Stomach (tissue), 9 donors: ENCODE measurements around the gene MAPT. TPM values are rescaled to one million over a fixed set of nuclear protein-coding genes. Genes with fewer than 3 reads are reported as not detected.
"Not testable (repeated sequence)": the region's sequence is repeated elsewhere in the genome, so short reads cannot be mapped to it uniquely, and the experiment has no call there.

ENCODE experiments used
- DNase-seq, 2 donors: peaks; one replicate each; pipeline versions ENCODE4 v3.0.0 to v3.0.0-alpha.2; 2013 to 2019
- H3K27ac ChIP-seq, 5 donors: fragments of 200-600 bp in 4 of 5; sonication (generic) in 4 of 5; one replicate each; pipeline ENCODE4 v1.5.1; 2013 to 2019; ENCODE audit warnings: mild to moderate bottlenecking in 1 of 5, moderate library complexity in 1 of 5
- H3K27me3 ChIP-seq, 3 donors: fragments of 200-600 bp; sonication (generic); one replicate each; pipeline ENCODE4 v1.5.1; 2017 to 2019; ENCODE audit warnings: mixed run types in 1 of 3
- H3K36me3 ChIP-seq, 4 donors: fragments of 200-600 bp; sonication (generic); 1 replicate in 3 of 4; 2 replicates in 1 of 4; pipeline ENCODE4 v1.5.1; 2016 to 2019
- H3K4me1 ChIP-seq, 4 donors: fragments of 200-600 bp; sonication (generic); one replicate each; pipeline ENCODE4 v1.5.1; 2016 to 2019
- H3K4me3 ChIP-seq, 4 donors: fragments of 200-600 bp; sonication (generic) in 3 of 4; one replicate each; pipeline ENCODE4 v1.5.1; 2016 to 2019; ENCODE audit warnings: mild to moderate bottlenecking in 1 of 4
- H3K9me3 ChIP-seq, 4 donors: fragments of 200-600 bp; sonication (generic); one replicate each; pipeline ENCODE4 v1.5.1; 2016 to 2019
- EP300 ChIP-seq: sonication (generic); formaldehyde crosslinking; IDR thresholded peaks from one replicate; pipeline ENCODE4 v1.6.1; 2017; ENCODE audit warnings: antibody characterized with exemption
- POLR2A ChIP-seq, 4 donors: fragments of 450-650 bp; IDR thresholded peaks; one replicate each; pipeline ENCODE4 v1.6.1; 2016; ENCODE audit warnings: antibody characterized with exemption in 4 of 4, control low read depth in 2 of 4, mild to moderate bottlenecking in 1 of 4, moderate library complexity in 1 of 4
- POLR2AphosphoS5 ChIP-seq, 3 donors: sonication (generic); formaldehyde crosslinking; IDR thresholded peaks; one replicate each; pipeline ENCODE4 v1.6.1; 2016; ENCODE audit warnings: antibody characterized with exemption in 3 of 3
- WGBS, 5 donors: extraction: QIAGEN DNeasy Blood & Tissue Kit in 3 of 5; methylation state at CpG; one replicate each; pipeline versions ENCODE4 v1.1.5 to v1.1.7; 2013 to 2018; 5-methylcytosine and 5-hydroxymethylcytosine counted together
- intact Hi-C: fragments of 100-400 bp; cut with DNase I; formaldehyde crosslinking; loops from one replicate; pipeline ENCODE4 v1.15.1; 2023; ENCODE audit warnings: low total_unique reads
- polyA plus RNA-seq, 3 donors: library from polyadenylated mRNA; stranded (reverse); fragments of 200-250 nt; gene quantifications; one replicate each; pipeline ENCODE4 v1.2.3, GENCODE V29; 2013
- total RNA-seq, 5 donors: library from RNA; depleted of rRNA; stranded (reverse); fragments of >200 nt; gene quantifications; one replicate each; pipeline versions ENCODE4 v1.1.0 to v1.2.3, GENCODE V29; 2014 to 2016
- TF ChIP-seq, protein P1 (sequence below), 7 experiments: fragments of 450-650 bp in 4 of 7; fragments of 200-600 bp in 3 of 7; sonication (generic) in 3 of 7; IDR thresholded peaks; one replicate each; pipeline ENCODE4 v1.5.1; 2016 to 2019; ENCODE audit warnings: antibody characterized with exemption in 7 of 7, control low read depth in 2 of 7, mild to moderate bottlenecking in 1 of 7
- donor health status: healthy with polysubstance abuse.
- donor health status: Bipolar disorder and iron deficiency.
- donor health status: healthy.

The MAPT gene
- total and polyA plus RNA-seq, 8 donors = 0.44 to 4.1 (median 1.7) TPM; not detected in 1

DNA sequence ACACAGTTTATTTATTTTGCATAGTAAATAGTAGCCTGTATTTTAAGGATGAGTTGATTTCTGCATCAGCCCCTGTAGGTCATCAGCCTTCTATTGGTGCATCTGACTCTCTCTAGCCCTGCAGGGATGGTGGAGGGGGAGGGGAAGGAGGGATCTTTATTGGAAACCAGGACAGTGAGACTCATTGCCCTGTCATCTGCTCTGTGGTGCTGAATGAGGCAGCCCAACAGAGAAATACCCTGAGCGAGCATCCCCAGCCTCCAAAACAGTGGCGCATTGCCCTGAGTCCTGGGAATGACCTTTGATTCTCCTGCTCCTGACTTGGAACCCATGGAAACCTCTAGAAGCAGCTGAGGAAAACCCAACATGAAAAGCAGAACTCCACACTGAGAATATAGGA is 59.2 kb downstream of the MAPT start:
- no peak overlapping the region for H3K4me3 ChIP-seq
- peaks cover 4 to 11% (median 9%) of the 10 kb centered on the region in 4 donors for H3K4me1 ChIP-seq
- no peak for TF ChIP-seq POLR2AphosphoS5 (IDR thresholded peaks at IDR 0.05)
- TF ChIP-seq, protein P1, sequence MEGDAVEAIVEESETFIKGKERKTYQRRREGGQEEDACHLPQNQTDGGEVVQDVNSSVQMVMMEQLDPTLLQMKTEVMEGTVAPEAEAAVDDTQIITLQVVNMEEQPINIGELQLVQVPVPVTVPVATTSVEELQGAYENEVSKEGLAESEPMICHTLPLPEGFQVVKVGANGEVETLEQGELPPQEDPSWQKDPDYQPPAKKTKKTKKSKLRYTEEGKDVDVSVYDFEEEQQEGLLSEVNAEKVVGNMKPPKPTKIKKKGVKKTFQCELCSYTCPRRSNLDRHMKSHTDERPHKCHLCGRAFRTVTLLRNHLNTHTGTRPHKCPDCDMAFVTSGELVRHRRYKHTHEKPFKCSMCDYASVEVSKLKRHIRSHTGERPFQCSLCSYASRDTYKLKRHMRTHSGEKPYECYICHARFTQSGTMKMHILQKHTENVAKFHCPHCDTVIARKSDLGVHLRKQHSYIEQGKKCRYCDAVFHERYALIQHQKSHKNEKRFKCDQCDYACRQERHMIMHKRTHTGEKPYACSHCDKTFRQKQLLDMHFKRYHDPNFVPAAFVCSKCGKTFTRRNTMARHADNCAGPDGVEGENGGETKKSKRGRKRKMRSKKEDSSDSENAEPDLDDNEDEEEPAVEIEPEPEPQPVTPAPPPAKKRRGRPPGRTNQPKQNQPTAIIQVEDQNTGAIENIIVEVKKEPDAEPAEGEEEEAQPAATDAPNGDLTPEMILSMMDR (IDR thresholded peaks at IDR 0.05) = no peak
- no peak for TF ChIP-seq EP300
- TF ChIP-seq POLR2A (IDR thresholded peaks at IDR 0.05) = no peak
- no peak for DNase-seq
- 74 to 96% (median 82%) methylated on average over 2 of the region's 2 CpGs for WGBS, 5 donors
- no peaks in the 10 kb centered on the region for H3K9me3 ChIP-seq
- no peak overlapping the region for H3K27ac ChIP-seq
- peaks cover 0 to 45% (median 26%) of the 10 kb centered on the region in 3 donors for H3K27me3 ChIP-seq
- intact Hi-C loops = no loop called here
- no peaks in the 10 kb centered on the region for H3K36me3 ChIP-seq

DNA sequence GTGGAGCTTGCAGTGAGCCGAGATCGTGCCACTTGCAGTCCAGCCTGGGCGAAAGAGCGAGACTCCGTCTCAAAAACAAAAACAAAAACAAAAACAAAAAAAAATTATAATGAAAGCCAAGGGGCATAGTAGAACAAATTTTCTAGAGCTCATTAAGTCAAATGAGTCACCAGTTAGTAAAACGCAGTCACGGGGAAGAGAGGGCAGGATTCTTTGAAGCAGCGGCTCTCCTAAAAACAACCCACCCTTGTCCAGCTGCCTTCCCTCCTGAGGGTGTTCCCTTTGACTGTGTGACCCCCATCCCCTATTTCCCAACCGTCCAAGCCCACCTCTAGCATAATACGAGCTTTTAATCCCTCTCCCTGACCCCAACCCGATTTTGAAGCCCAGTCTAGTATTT is 60.6 kb downstream of the MAPT start:
- H3K27ac ChIP-seq = no peak overlapping the region
- DNase-seq = no peak
- TF ChIP-seq, protein P1 (IDR thresholded peaks at IDR 0.05) = no peak
- TF ChIP-seq EP300 = no peak
- no peak for TF ChIP-seq POLR2A (IDR thresholded peaks at IDR 0.05)
- TF ChIP-seq POLR2AphosphoS5 (IDR thresholded peaks at IDR 0.05) = no peak
- H3K4me1 ChIP-seq = no peaks in the 10 kb centered on the region
- WGBS, 5 donors = 73 to 82% (median 78%) methylated on average over 11 of the region's 11 CpGs
- no peaks in the 10 kb centered on the region for H3K36me3 ChIP-seq
- no peak overlapping the region for H3K4me3 ChIP-seq
- peaks cover 0 to 36% (median 17%) of the 10 kb centered on the region in 3 donors for H3K27me3 ChIP-seq
- no peaks in the 10 kb centered on the region for H3K9me3 ChIP-seq
- intact Hi-C loops = no loop called here

DNA sequence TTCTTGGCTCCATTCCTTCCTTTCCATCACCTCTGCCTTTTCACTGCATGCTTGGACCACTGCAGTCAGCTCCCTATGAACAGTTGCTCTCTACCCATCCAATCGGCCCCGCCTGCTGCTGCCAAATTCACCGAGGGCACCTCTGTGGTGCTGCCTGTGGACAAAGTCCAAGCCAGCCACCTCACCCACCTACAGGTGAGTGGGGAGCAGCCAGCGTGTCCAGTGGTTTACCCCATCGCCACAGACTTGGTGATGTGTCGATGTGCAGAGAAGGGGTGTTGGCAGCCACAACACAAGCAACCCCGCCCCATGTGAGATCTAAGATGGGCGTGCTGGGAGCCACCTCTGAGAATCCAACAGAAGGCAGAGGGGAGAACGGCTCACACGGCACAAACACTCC is 61.0 kb downstream of the MAPT start:
- 69 to 86% (median 82%) methylated on average over 10 of the region's 10 CpGs for whole genome bisulfite sequencing, 5 donors
- H3K27me3 ChIP-seq = peaks cover 0 to 31% (median 13%) of the 10 kb centered on the region in 3 donors
- no peak overlapping the region for H3K4me3 ChIP-seq
- no peaks in the 10 kb centered on the region for H3K4me1 ChIP-seq
- intact Hi-C loops = no loop called here
- H3K27ac ChIP-seq = no peak overlapping the region
- no peaks in the 10 kb centered on the region for H3K9me3 ChIP-seq
- TF ChIP-seq, protein P1 (IDR thresholded peaks at IDR 0.05) = no peak
- TF ChIP-seq POLR2AphosphoS5 (IDR thresholded peaks at IDR 0.05) (no peak), POLR2A (IDR thresholded peaks at IDR 0.05) (no peak), EP300 (no peak)
- H3K36me3 ChIP-seq = no peaks in the 10 kb centered on the region
- no peak for DNase-seq

DNA sequence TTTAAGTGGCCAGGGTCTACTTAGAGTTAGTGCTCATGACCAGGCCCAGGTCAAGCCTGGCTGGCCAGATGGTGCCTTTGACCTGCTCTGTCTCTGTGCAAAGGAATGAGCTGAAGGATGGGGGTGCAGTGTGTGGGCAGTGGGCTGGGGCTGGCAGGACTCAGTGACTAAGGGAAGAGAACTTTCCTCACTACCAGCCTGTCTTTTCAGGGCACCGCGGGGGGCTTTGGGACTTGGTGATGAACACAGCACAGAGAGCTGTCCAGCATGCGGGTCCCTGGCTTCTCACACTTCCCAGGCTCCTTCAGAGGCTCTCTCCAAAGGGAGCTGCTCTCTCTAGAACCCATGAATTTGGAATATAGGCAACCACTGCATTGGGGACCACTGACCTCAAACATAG is 61.7 kb downstream of the MAPT start:
- 84 to 94% (median 89%) methylated on average over 3 of the region's 3 CpGs for WGBS, 5 donors
- no peak for TF ChIP-seq POLR2AphosphoS5 (IDR thresholded peaks at IDR 0.05)
- no peak for TF ChIP-seq POLR2A (IDR thresholded peaks at IDR 0.05)
- no peak for TF ChIP-seq EP300
- TF ChIP-seq, protein P1 (IDR thresholded peaks at IDR 0.05) = no peak
- Histone ChIP-seq H3K27ac (no peak overlapping the region), H3K36me3 (no peaks in the 10 kb centered on the region), H3K4me1 (no peaks in the 10 kb centered on the region), H3K27me3 (peaks cover 0 to 24% (median 5%) of the 10 kb centered on the region in 3 donors), H3K9me3 (no peaks in the 10 kb centered on the region), H3K4me3 (no peak overlapping the region)
- DNase-seq = no peak
- intact Hi-C loops = no loop called here

DNA sequence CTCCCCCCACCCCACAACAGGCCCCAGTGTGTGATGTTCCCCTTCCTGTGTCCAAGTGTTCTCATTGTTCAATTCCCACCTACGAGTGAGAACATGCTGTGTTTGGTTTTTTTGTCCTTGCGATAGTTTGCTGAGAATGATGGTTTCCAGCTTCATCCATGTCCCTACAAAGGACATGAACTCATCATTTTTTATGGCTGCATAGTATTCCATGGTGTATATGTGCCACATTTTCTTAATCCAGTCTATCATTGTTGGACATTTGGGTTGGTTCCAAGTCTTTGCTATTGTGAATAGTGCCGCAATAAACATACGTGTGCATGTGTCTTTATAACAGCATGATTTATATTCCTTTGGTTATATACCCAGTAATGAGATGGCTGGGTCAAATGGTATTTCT is 62.4 kb downstream of the MAPT start:
- H3K36me3 ChIP-seq, intact Hi-C loops, H3K4me1 ChIP-seq, H3K4me3 ChIP-seq, H3K27ac ChIP-seq, H3K9me3 ChIP-seq, DNase-seq: not testable (repeated sequence)
- H3K27me3 ChIP-seq = peaks cover 0 to 17% (median 0%) of the 10 kb centered on the region in 3 donors
- WGBS, 5 donors = 93 to 97% (median 94%) methylated on average over 4 of the region's 4 CpGs
